Measurements from ENCODE around the gene CRYBG2.

GRCh38 chr1:26403656-26404055 lies 49.7 kb upstream of the CRYBG2 start:
- no peak for TF ChIP-seq EZH2 (optimal IDR thresholded peaks at IDR 0.05; ENCODE audit: low read depth, low read length)
- no peak for TF ChIP-seq CTCF (IDR thresholded peaks at IDR 0.05; ENCODE audit: low read length)
- TF ChIP-seq EZH2phosphoT487 (IDR thresholded peaks at IDR 0.05; ENCODE audit: low read length) = no peak
